Caco-2 (cell line): ENCODE data around the gene C10orf67. TPM values are rescaled to one million over a fixed set of nuclear protein-coding genes. Genes with fewer than 3 reads are reported as not detected.

Experiments used
- BruUV-seq: library from RNA; stranded (reverse); fragments of 400-500 nt; replicated peaks from 2 replicates; lab custom pipeline; 2021; lab: Mats Ljungman, UMichigan
- CTCF ChIA-PET: fragments of 300-600 bp; sonication (Branson Sonifier 250); formaldehyde crosslinking; loops from one replicate; lab custom pipeline; 2022; ENCODE audit warnings: antibody characterized with exemption; lab: Charles Lee
- POLR2A ChIA-PET: fragments of 300-600 bp; sonication (Branson Sonifier 250); formaldehyde crosslinking; loops from one replicate; lab custom pipeline; 2022; ENCODE audit warnings: antibody characterized with exemption; lab: Charles Lee
- DNase-seq, 2 experiments: peaks; one replicate each; pipeline versions ENCODE4 v3.0.0 to v3.0.0-alpha.2; 2020 to 2022
- H3K27me3 ChIP-seq: replicated peaks from 2 replicates; pipeline ENCODE4 v1.6.0; 2011; ENCODE audit warnings: low read length; ENCODE audit not compliant: control insufficient read depth, insufficient read depth
- H3K36me3 ChIP-seq: 2 replicates; pipeline ENCODE4 v1.5.1; 2011; ENCODE audit warnings: low read length; ENCODE audit not compliant: control insufficient read depth, insufficient read depth
- H3K4me1 ChIP-seq: fragments of 250-450 bp; sonication (Bioruptor Pico); 2 replicates; pipeline ENCODE4 v1.5.1; 2020; ENCODE audit warnings: mild to moderate bottlenecking
- H3K4me3 ChIP-seq: 2 replicates; pipeline ENCODE4 v1.5.1; 2011; ENCODE audit warnings: low read depth, mild to moderate bottlenecking, control low read depth, low read length
- H3K9me3 ChIP-seq: fragments of 250-450 bp; sonication (Bioruptor Pico); 2 replicates; pipeline ENCODE4 v1.5.1; 2020; ENCODE audit warnings: mild to moderate bottlenecking, moderate library complexity
- H3K27ac Mint-ChIP-seq: one replicate; pipeline ENCODE4 v1.8.0; 2022; ENCODE audit warnings: mixed read lengths; ENCODE audit not compliant: unreplicated experiment
- H3K27me3 Mint-ChIP-seq: one replicate; pipeline ENCODE4 v1.8.0; 2022; ENCODE audit warnings: mixed read lengths; ENCODE audit not compliant: insufficient read depth, unreplicated experiment
- H3K36me3 Mint-ChIP-seq: one replicate; pipeline ENCODE4 v1.8.0; 2022; ENCODE audit warnings: mild to moderate bottlenecking, mixed read lengths; ENCODE audit not compliant: insufficient read depth, unreplicated experiment
- H3K4me1 Mint-ChIP-seq: one replicate; pipeline ENCODE4 v1.8.0; 2022; ENCODE audit warnings: low read depth, mixed read lengths; ENCODE audit not compliant: unreplicated experiment
- H3K4me3 Mint-ChIP-seq: one replicate; pipeline ENCODE4 v1.8.0; 2022; ENCODE audit warnings: mild to moderate bottlenecking, moderate library complexity, mixed read lengths; ENCODE audit not compliant: unreplicated experiment
- H3K9me3 Mint-ChIP-seq: one replicate; pipeline ENCODE4 v1.8.0; 2022; ENCODE audit warnings: mixed read lengths; ENCODE audit not compliant: unreplicated experiment
- intact Hi-C: fragments of 100-400 bp; cut with micrococcal nuclease; formaldehyde crosslinking; loops from one replicate; pipeline ENCODE4 v1.10.0; 2022; ENCODE audit not compliant: unreplicated experiment
- total RNA-seq: library from RNA; stranded (reverse); gene quantifications from 2 replicates; pipeline ENCODE4 v1.2.3, GENCODE V29; 2022
- TF ChIP-seq, protein P1 (sequence below), 2 experiments: fragments of 200-600 bp in 1 of 2; IDR thresholded peaks; 1 replicate in 1 of 2; 2 replicates in 1 of 2; pipeline versions ENCODE4 v1.5.1 to v1.8.0; 2011 to 2022; ENCODE audit warnings: antibody characterized with exemption in 1 of 2, control low read depth in 1 of 2, inconsistent platforms in 1 of 2, low read depth in 1 of 2, low read length in 1 of 2, mild to moderate bottlenecking in 1 of 2, moderate library complexity in 1 of 2; ENCODE audit not compliant: insufficient read depth in 1 of 2, severe bottlenecking in 1 of 2, unreplicated experiment in 1 of 2

Gene C10orf67
- total RNA-seq, 1 experiment from 2014 or later = not detected

GRCh38 chr10:23324351-23324750 lies 20.2 kb downstream of the C10orf67 start:
- H3K36me3 Mint-ChIP-seq = no peaks in the 10 kb centered on the region
- H3K4me3 Mint-ChIP-seq = no peak overlapping the region
- H3K27me3 ChIP-seq = no peaks in the 10 kb centered on the region
- H3K4me3 ChIP-seq = no peak overlapping the region
- ChIA-PET CTCF (no interaction called here), POLR2A (interaction anchor here (0.6 kb wide), 1 partner anchor 10 kb away, joined by 3 read pairs; no protein-coding TSS in a partner anchor)
- no TSS peak for BruUV-seq
- no peaks in the 10 kb centered on the region for H3K9me3 ChIP-seq
- H3K4me1 Mint-ChIP-seq = no peaks in the 10 kb centered on the region
- no peaks in the 10 kb centered on the region for H3K9me3 Mint-ChIP-seq
- no peak overlapping the region for H3K27ac Mint-ChIP-seq
- DNase-seq = no peak
- H3K27me3 Mint-ChIP-seq = peaks cover 3% of the 10 kb centered on the region
- TF ChIP-seq, protein P1, sequence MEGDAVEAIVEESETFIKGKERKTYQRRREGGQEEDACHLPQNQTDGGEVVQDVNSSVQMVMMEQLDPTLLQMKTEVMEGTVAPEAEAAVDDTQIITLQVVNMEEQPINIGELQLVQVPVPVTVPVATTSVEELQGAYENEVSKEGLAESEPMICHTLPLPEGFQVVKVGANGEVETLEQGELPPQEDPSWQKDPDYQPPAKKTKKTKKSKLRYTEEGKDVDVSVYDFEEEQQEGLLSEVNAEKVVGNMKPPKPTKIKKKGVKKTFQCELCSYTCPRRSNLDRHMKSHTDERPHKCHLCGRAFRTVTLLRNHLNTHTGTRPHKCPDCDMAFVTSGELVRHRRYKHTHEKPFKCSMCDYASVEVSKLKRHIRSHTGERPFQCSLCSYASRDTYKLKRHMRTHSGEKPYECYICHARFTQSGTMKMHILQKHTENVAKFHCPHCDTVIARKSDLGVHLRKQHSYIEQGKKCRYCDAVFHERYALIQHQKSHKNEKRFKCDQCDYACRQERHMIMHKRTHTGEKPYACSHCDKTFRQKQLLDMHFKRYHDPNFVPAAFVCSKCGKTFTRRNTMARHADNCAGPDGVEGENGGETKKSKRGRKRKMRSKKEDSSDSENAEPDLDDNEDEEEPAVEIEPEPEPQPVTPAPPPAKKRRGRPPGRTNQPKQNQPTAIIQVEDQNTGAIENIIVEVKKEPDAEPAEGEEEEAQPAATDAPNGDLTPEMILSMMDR (IDR thresholded peaks at IDR 0.05; ENCODE audit: insufficient read depth in 1 of 2, low read depth in 1 of 2, low read length in 1 of 2, severe bottlenecking in 1 of 2, unreplicated experiment in 1 of 2) = no peak
- H3K4me1 ChIP-seq = no peaks in the 10 kb centered on the region
- intact Hi-C loops = no loop called here
- H3K36me3 ChIP-seq = no peaks in the 10 kb centered on the region

- ChIA-PET POLR2A (no interaction called here), CTCF (no interaction called here)
- DNase-seq = no peak
- Mint-ChIP-seq H3K27ac (no peak overlapping the region), H3K4me1 (no peaks in the 10 kb centered on the region), H3K36me3 (no peaks in the 10 kb centered on the region), H3K27me3 (peaks cover 3% of the 10 kb centered on the region), H3K4me3 (no peak overlapping the region), H3K9me3 (no peaks in the 10 kb centered on the region)
- TF ChIP-seq, protein P1 (IDR thresholded peaks at IDR 0.05; ENCODE audit: insufficient read depth in 1 of 2, low read depth in 1 of 2, low read length in 1 of 2, severe bottlenecking in 1 of 2, unreplicated experiment in 1 of 2) = no peak
- no TSS peak for BruUV-seq
- Histone ChIP-seq H3K36me3 (no peaks in the 10 kb centered on the region), H3K4me3 (no peak overlapping the region), H3K9me3 (no peaks in the 10 kb centered on the region), H3K4me1 (no peaks in the 10 kb centered on the region), H3K27me3 (no peaks in the 10 kb centered on the region)
- intact Hi-C loops = no loop called here
These were observed 22.5 kb downstream of the C10orf67 start for GRCh38 chr10:23322082-23322481.

- TF ChIP-seq, protein P1 (IDR thresholded peaks at IDR 0.05; ENCODE audit: insufficient read depth in 1 of 2, low read depth in 1 of 2, low read length in 1 of 2, severe bottlenecking in 1 of 2, unreplicated experiment in 1 of 2) = no peak
- BruUV-seq = no TSS peak
- CTCF ChIA-PET = no interaction called here
- no peaks in the 10 kb centered on the region for H3K36me3 Mint-ChIP-seq
- POLR2A ChIA-PET = no interaction called here
- no peak overlapping the region for H3K4me3 Mint-ChIP-seq
- H3K27ac Mint-ChIP-seq = no peak overlapping the region
- DNase-seq = no peak
- Histone ChIP-seq H3K36me3 (no peaks in the 10 kb centered on the region; the same call in 1 of the 2 replicates), H3K4me1 (no peaks in the 10 kb centered on the region), H3K9me3 (no peaks in the 10 kb centered on the region), H3K27me3 (no peaks in the 10 kb centered on the region), H3K4me3 (no peak overlapping the region)
- no peaks in the 10 kb centered on the region for H3K27me3 Mint-ChIP-seq
- H3K9me3 Mint-ChIP-seq = no peaks in the 10 kb centered on the region
- intact Hi-C loops = no loop called here
- H3K4me1 Mint-ChIP-seq = no peaks in the 10 kb centered on the region
These were observed 24.8 kb downstream of the C10orf67 start for GRCh38 chr10:23319835-23320234.
